ENCODE measurements around the gene IL13RA1.
A peak's percentile ranks its signal among the peaks of the same experiment; 100 is the strongest.

- TF ChIP-seq, protein P1, sequence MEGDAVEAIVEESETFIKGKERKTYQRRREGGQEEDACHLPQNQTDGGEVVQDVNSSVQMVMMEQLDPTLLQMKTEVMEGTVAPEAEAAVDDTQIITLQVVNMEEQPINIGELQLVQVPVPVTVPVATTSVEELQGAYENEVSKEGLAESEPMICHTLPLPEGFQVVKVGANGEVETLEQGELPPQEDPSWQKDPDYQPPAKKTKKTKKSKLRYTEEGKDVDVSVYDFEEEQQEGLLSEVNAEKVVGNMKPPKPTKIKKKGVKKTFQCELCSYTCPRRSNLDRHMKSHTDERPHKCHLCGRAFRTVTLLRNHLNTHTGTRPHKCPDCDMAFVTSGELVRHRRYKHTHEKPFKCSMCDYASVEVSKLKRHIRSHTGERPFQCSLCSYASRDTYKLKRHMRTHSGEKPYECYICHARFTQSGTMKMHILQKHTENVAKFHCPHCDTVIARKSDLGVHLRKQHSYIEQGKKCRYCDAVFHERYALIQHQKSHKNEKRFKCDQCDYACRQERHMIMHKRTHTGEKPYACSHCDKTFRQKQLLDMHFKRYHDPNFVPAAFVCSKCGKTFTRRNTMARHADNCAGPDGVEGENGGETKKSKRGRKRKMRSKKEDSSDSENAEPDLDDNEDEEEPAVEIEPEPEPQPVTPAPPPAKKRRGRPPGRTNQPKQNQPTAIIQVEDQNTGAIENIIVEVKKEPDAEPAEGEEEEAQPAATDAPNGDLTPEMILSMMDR (IDR thresholded peaks at IDR 0.05 in 2 of 3, conservative IDR thresholded peaks at IDR 0.05 in 1 of 3; ENCODE audit: borderline replicate concordance in 1 of 3, insufficient read depth in 1 of 3, low read depth in 2 of 3, low read length in 2 of 3) = peak; percentile 53 to 57 (median 54)
- TF ChIP-seq EZH2 (IDR thresholded peaks at IDR 0.05) (no peak), JUND (IDR thresholded peaks at IDR 0.05) (no peak), REST (IDR thresholded peaks at IDR 0.05; ENCODE audit: low read depth) (no peak), SIN3A (IDR thresholded peaks at IDR 0.05; ENCODE audit: low read depth) (no peak), POLR2A (IDR thresholded peaks at IDR 0.05; ENCODE audit: borderline replicate concordance, extremely low read depth, insufficient read depth, insufficient read length) (no peak), ZNF274 (IDR thresholded peaks at IDR 0.05; ENCODE audit: low read depth, low read length) (no peak), POLR2AphosphoS5 (IDR thresholded peaks at IDR 0.05; ENCODE audit: low read depth, low read length) (no peak), EGR1 (IDR thresholded peaks at IDR 0.05; ENCODE audit: low read depth) (no peak), ZFX (IDR thresholded peaks at IDR 0.05) (no peak), CEBPB (IDR thresholded peaks at IDR 0.05; ENCODE audit: low read depth) (no peak), EZH2phosphoT487 (IDR thresholded peaks at IDR 0.05; ENCODE audit: borderline replicate concordance) (no peak), YY1 (IDR thresholded peaks at IDR 0.05; ENCODE audit: extremely low read depth, insufficient replicate concordance, low read depth, low read length) (no peak)
Measured at GRCh38 chrX:118839334-118839958, 112.0 kb downstream of the IL13RA1 start.
